RWPE2 (cell line): ENCODE results near the gene COL4A6.

Experiments used
- ATAC-seq: fragments of 200-7000 bp; cut with Tn5 transposase; 3 replicates; pipeline ENCODE4 v1.9.1; 2021; ENCODE audit warnings: low read depth
- DNase-seq: peaks from one replicate; pipeline ENCODE4 v3.0.0-alpha.2; 2020; ENCODE audit warnings: low spot score
- H3K27ac ChIP-seq: fragments of 450-650 bp; 2 replicates; pipeline ENCODE4 v1.5.1; 2017; ENCODE audit warnings: mild to moderate bottlenecking; ENCODE audit not compliant: poor library complexity, severe bottlenecking
- H3K27me3 ChIP-seq: fragments of 250-450 bp; sonication (Bioruptor Pico); 2 replicates; pipeline ENCODE4 v1.5.1; 2021; ENCODE audit warnings: mild to moderate bottlenecking, moderate library complexity; ENCODE audit not compliant: insufficient read depth, poor library complexity, severe bottlenecking
- H3K36me3 ChIP-seq: fragments of 250-450 bp; sonication (Bioruptor Pico); 2 replicates; pipeline ENCODE4 v1.5.1; 2020; ENCODE audit warnings: low read depth, mild to moderate bottlenecking, moderate library complexity
- H3K4me1 ChIP-seq: fragments of 250-450 bp; sonication (Bioruptor Pico); 2 replicates; pipeline ENCODE4 v1.5.1; 2021; ENCODE audit warnings: mild to moderate bottlenecking, moderate library complexity; ENCODE audit not compliant: insufficient read depth, poor library complexity, severe bottlenecking
- H3K4me3 ChIP-seq: fragments of 250-450 bp; sonication (Bioruptor Pico); 2 replicates; pipeline ENCODE4 v1.5.1; 2021; ENCODE audit warnings: mild to moderate bottlenecking, moderate library complexity; ENCODE audit not compliant: severe bottlenecking
- H3K9me3 ChIP-seq: fragments of 250-450 bp; sonication (Bioruptor Pico); 2 replicates; pipeline ENCODE4 v1.5.1; 2021; ENCODE audit warnings: mild to moderate bottlenecking, moderate library complexity; ENCODE audit not compliant: severe bottlenecking
- TF ChIP-seq, protein P1 (sequence below): fragments of 450-650 bp; IDR thresholded peaks from one replicate; pipeline ENCODE4 v1.5.1; 2017; ENCODE audit warnings: mild to moderate bottlenecking, moderate library complexity; ENCODE audit not compliant: poor library complexity, severe bottlenecking

The COL4A6 gene

GRCh38 chrX:108347800-108348199 is 90.4 kb downstream of the COL4A6 start:
- Histone ChIP-seq H3K4me3 (no peak overlapping the region), H3K4me1 (no peaks in the 10 kb centered on the region), H3K36me3 (no peaks in the 10 kb centered on the region), H3K27me3 (no peaks in the 10 kb centered on the region), H3K27ac (no peak overlapping the region), H3K9me3 (no peaks in the 10 kb centered on the region)
- no peak for DNase-seq
- TF ChIP-seq, protein P1, sequence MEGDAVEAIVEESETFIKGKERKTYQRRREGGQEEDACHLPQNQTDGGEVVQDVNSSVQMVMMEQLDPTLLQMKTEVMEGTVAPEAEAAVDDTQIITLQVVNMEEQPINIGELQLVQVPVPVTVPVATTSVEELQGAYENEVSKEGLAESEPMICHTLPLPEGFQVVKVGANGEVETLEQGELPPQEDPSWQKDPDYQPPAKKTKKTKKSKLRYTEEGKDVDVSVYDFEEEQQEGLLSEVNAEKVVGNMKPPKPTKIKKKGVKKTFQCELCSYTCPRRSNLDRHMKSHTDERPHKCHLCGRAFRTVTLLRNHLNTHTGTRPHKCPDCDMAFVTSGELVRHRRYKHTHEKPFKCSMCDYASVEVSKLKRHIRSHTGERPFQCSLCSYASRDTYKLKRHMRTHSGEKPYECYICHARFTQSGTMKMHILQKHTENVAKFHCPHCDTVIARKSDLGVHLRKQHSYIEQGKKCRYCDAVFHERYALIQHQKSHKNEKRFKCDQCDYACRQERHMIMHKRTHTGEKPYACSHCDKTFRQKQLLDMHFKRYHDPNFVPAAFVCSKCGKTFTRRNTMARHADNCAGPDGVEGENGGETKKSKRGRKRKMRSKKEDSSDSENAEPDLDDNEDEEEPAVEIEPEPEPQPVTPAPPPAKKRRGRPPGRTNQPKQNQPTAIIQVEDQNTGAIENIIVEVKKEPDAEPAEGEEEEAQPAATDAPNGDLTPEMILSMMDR: no peak
- no peak for ATAC-seq

- Histone ChIP-seq H3K27me3 (no peaks in the 10 kb centered on the region), H3K4me1 (no peaks in the 10 kb centered on the region), H3K9me3 (no peaks in the 10 kb centered on the region), H3K4me3 (no peak overlapping the region), H3K36me3 (no peaks in the 10 kb centered on the region), H3K27ac (no peak overlapping the region)
- no peak for DNase-seq
- no peak for ATAC-seq
- TF ChIP-seq, protein P1: no peak
Measured at GRCh38 chrX:108344216-108344615, 94.0 kb downstream of the COL4A6 start.

DNA sequence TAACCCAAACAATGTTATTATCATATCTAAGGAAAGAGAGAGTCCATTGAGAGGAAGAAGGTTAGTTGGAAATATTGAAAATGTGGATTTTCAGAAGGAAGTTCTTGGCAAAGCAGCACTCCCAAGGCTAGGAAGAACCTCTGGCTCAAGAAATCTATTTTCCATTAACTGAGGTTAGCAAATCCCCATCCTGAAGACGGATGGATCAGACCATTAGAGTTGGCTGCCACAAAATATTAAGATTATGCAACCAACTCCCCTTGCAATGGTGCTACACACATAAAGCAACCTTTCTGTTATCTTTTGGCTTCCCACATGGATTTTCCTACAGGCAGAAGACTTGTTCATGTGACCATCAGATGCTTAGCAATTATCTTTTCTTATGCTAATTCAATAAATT is 96.3 kb downstream of the COL4A6 start:
- no peak for ATAC-seq
- TF ChIP-seq, protein P1: no peak
- H3K4me3 ChIP-seq: no peak overlapping the region
- H3K9me3 ChIP-seq: no peaks in the 10 kb centered on the region
- no peaks in the 10 kb centered on the region for H3K27me3 ChIP-seq
- DNase-seq: no peak
- no peaks in the 10 kb centered on the region for H3K4me1 ChIP-seq
- H3K27ac ChIP-seq: no peak overlapping the region
- H3K36me3 ChIP-seq: no peaks in the 10 kb centered on the region

- no peaks in the 10 kb centered on the region for H3K9me3 ChIP-seq
- no peak for DNase-seq
- TF ChIP-seq, protein P1: no peak
- ATAC-seq: no peak
- peaks cover 5% of the 10 kb centered on the region for H3K4me1 ChIP-seq
- no peaks in the 10 kb centered on the region for H3K27me3 ChIP-seq
- H3K4me3 ChIP-seq: no peak overlapping the region
- H3K27ac ChIP-seq: no peak overlapping the region
- no peaks in the 10 kb centered on the region for H3K36me3 ChIP-seq
Measured at GRCh38 chrX:108332281-108332680, 105.9 kb downstream of the COL4A6 start.

DNA sequence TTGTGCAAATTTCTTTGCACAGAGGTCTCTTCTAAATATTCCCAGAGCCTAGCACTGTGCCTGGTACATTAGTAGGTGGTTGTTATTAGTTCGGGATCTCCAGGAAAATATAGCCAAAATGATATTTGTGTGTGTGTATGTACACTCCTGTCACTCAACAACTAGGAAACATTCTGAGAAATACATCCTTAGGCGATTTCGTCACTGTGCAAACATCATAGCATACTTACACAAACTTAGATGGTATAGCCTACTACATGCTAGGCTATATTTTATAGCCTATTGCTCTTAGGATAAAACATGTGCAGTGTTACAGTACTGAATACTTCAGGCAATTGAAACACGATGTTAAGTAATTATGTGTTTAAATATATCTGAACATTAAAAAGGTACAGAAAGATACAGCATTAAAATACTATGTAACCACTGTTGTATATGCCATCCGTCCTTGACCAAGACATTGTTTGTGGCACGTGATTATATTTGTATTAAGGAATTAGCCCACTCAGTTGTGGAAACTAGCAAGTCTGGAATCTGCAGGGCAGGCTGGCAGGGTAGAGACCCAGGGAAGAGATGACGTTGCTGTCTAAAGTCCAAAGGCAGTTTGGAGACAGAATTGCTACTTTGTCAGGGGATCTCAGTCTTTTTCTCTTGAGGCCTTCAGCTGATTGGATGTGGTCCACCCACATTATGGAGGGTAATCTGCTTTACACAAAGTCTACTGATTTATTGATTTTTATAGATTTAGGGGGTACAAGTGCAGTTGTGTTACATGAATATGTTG is 106.9 kb downstream of the COL4A6 start:
- no peak for DNase-seq
- ATAC-seq: no peak
- Histone ChIP-seq H3K4me3 (no peak overlapping the region), H3K27me3 (no peaks in the 10 kb centered on the region), H3K27ac (no peak overlapping the region), H3K36me3 (no peaks in the 10 kb centered on the region), H3K9me3 (no peaks in the 10 kb centered on the region), H3K4me1 (peaks cover 5% of the 10 kb centered on the region)
- TF ChIP-seq, protein P1: no peak
